Bronchial epithelial cell (primary cell): ENCODE data around the gene E2F3. TPM values are rescaled to one million over a fixed set of nuclear protein-coding genes. Genes with fewer than 3 reads are reported as not detected.
"Not testable (repeated sequence)": the region's sequence is repeated elsewhere in the genome, so short reads cannot be mapped to it uniquely, and the experiment has no call there.

Experiments used
- DNase-seq: peaks from one replicate; pipeline ENCODE4 v3.0.0-alpha.2; 2010; ENCODE audit warnings: low read depth
- FAIRE-seq: peaks from 2 replicates; lab custom pipeline; 2011; peaks lifted over from hg19 to GRCh38; lab: Jason Lieb, UNC
- H3K27me3 ChIP-seq: 2 replicates; pipeline ENCODE4 v1.5.1; 2011; ENCODE audit warnings: low read length; ENCODE audit not compliant: control insufficient read depth, insufficient read depth
- H3K36me3 ChIP-seq: 2 replicates; pipeline ENCODE4 v1.5.1; 2011; ENCODE audit warnings: low read length; ENCODE audit not compliant: control insufficient read depth, insufficient read depth
- H3K4me3 ChIP-seq: 2 replicates; pipeline ENCODE4 v1.5.1; 2011; ENCODE audit warnings: mild to moderate bottlenecking, low read depth, low read length, control low read depth
- total RNA-seq: library from RNA; depleted of rRNA; stranded (reverse); fragments of >200 nt; gene quantifications from 2 replicates; pipeline ENCODE4 v1.2.1, GENCODE V29; 2014
- TF ChIP-seq, protein P1 (sequence below): IDR thresholded peaks from 2 replicates; pipeline ENCODE4 v1.5.1; 2011; ENCODE audit warnings: mild to moderate bottlenecking, moderate library complexity, low read length, control low read depth, inconsistent platforms; ENCODE audit not compliant: insufficient read depth, severe bottlenecking

The E2F3 gene
- total RNA-seq, 1 donor from 2014 or later = 2.6 TPM

- no peaks in the 10 kb centered on the region for H3K36me3 ChIP-seq
- no peak overlapping the region for H3K4me3 ChIP-seq
- no peak for FAIRE-seq
- no peak for DNase-seq
- H3K27me3 ChIP-seq = no peaks in the 10 kb centered on the region
- TF ChIP-seq, protein P1, sequence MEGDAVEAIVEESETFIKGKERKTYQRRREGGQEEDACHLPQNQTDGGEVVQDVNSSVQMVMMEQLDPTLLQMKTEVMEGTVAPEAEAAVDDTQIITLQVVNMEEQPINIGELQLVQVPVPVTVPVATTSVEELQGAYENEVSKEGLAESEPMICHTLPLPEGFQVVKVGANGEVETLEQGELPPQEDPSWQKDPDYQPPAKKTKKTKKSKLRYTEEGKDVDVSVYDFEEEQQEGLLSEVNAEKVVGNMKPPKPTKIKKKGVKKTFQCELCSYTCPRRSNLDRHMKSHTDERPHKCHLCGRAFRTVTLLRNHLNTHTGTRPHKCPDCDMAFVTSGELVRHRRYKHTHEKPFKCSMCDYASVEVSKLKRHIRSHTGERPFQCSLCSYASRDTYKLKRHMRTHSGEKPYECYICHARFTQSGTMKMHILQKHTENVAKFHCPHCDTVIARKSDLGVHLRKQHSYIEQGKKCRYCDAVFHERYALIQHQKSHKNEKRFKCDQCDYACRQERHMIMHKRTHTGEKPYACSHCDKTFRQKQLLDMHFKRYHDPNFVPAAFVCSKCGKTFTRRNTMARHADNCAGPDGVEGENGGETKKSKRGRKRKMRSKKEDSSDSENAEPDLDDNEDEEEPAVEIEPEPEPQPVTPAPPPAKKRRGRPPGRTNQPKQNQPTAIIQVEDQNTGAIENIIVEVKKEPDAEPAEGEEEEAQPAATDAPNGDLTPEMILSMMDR = no peak
Measured at GRCh38 chr6:20464041-20464440, 62.4 kb downstream of the E2F3 start.

DNA sequence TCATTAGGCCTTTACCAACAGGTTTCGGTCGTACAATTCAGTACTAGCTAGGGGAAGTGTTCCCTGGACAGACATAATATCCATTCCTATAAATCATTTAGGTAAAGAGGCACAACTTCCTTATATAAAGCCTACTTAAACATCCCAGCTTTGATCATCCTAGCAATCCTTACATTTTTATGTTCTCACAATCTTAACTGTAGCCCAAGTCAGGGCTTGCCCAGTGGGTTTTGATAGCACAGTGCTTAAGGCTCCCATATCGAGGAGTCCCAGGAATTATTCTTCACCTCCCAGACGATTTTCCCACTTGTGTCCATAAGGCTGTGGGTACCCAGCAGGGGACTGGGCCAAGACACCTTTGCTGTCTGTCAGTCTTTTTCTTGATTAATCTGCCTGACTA is 63.2 kb downstream of the E2F3 start:
- TF ChIP-seq, protein P1 = no peak
- Histone ChIP-seq H3K27me3 (no peaks in the 10 kb centered on the region), H3K36me3 (no peaks in the 10 kb centered on the region), H3K4me3 (no peak overlapping the region)
- DNase-seq (peak; percentile 49), FAIRE-seq (no peak)

DNA sequence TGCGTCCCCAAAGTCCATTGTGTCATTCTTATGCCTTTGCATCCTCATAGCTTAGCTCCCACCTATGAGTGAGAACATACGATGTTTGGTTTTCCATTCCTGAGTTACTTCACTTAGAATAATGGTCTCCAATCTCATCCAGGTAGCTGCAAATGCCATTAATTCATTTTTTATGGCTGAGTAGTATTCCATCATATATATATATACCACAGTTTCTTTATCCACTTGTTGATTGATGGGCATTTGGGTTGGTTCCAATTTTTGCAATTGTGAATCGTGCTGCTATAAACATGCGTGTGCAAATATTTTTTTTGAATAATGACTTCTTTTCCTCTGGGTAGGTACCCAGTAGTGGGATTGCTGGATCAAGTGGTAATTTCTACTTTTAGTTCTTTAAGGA is 63.9 kb downstream of the E2F3 start:
- not testable (repeated sequence) for FAIRE-seq, H3K27me3 ChIP-seq, DNase-seq, H3K4me3 ChIP-seq, H3K36me3 ChIP-seq

- Histone ChIP-seq H3K36me3 (no peaks in the 10 kb centered on the region), H3K27me3 (no peaks in the 10 kb centered on the region), H3K4me3 (no peak overlapping the region)
- DNase-seq (no peak), FAIRE-seq (no peak)
- TF ChIP-seq, protein P1 = no peak
Measured at GRCh38 chr6:20467437-20467836, 65.8 kb downstream of the E2F3 start.

DNA sequence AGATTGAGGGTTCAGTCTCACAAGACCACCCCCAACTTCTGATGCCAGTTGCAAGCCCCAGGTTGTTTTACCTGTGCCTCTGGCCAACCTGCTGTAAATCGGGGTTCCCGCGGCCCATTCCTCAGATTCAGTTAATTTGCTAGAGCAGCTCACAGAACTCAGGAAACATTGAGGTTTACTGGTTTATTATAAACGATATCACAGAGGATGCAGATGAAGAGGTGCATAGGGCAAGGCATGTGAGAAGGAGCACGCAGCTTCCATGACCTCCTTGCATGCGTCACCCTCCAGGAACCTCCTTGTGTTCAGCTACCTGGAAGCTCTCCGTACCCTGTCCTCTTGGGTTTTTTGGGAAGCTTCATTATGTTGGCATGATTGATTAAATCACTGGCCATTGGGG is 66.5 kb downstream of the E2F3 start:
- no peak for FAIRE-seq
- DNase-seq = no peak
- TF ChIP-seq, protein P1 = no peak
- no peaks in the 10 kb centered on the region for H3K36me3 ChIP-seq
- H3K4me3 ChIP-seq = no peak overlapping the region
- H3K27me3 ChIP-seq = no peaks in the 10 kb centered on the region

GRCh38 chr6:20472748-20473147 is 71.1 kb downstream of the E2F3 start:
- no peak for DNase-seq
- TF ChIP-seq, protein P1 = no peak
- no peaks in the 10 kb centered on the region for H3K36me3 ChIP-seq
- no peak overlapping the region for H3K4me3 ChIP-seq
- FAIRE-seq = no peak
- no peaks in the 10 kb centered on the region for H3K27me3 ChIP-seq
